ENCODE results near the gene FNTB.
"Not testable (repeated sequence)": the region's sequence is repeated elsewhere in the genome, so short reads cannot be mapped to it uniquely, and the experiment has no call there.

FNTB gene

DNA sequence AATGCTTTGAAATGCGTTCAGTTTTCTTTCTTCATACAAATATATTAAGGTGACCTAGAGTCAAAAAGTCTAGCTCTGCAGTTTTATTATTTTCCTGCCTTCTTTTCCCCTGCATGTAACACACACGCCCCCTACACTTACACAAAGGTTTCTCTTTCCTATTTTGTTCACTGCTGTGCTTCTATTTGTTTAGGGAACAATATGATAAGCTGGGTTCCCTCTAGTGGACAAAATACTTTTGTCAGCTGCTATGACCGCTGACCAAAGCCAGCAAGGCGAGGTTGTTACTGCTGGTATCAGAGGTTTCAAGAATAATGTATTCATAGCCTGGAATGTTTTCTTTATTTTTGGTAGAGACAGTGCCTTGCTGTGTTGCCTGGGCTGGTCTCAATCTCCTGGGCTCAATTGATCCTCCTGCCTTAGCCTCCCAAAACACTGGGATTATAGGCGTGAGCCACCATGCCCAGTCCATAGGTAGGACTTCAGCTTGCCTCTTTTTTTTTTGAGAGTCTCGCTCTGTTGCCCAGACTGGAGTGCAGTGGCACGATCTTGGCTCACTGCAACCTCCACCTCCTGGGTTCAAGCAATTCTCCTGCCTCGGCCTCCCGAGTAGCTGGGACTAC lies 33.4 kb downstream of the FNTB start:
- DNase-seq (ENCODE audit: low read depth), result no peak

DNA sequence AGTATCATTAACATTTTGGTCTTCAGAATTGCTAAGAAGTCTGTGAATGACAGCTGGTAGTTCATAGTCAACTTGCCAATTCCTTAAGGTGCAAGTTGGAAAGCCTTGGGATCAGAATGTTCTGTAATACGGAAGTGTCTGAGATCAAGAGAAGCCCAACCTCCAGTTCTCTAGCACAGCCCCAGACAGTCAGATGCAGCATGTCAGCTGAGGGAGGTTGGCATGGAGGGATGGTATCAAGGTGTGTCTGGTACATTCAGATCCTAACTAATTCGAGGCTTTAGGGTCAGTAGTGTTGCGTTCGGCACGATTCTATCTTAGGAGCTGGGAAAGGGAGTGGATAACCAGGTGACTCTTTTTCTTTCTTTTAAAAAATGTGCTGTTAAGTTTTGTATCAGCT lies 38.3 kb downstream of the FNTB start:
- no peak for DNase-seq (ENCODE audit: low read depth)

DNA sequence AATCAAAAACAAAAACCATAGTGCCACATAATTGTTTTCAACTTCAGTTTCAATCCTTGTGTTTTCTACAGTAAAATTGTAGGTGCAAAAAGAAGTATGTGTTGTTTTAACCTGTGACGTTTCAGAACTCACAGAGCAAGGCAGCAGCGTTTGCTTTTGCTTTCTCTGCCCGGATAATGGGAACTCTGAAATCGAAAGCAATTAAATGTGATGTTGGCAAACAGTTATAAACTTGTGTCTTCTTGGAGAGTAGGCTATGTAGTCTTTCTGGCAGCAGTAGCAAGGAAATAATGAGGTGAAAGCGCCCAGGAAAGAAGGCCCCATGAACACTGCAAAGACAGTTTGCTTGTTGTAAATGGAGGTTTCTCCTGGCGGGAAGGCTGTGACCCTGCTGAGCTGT lies 39.1 kb downstream of the FNTB start:
- DNase-seq (ENCODE audit: low read depth), result no peak

DNA sequence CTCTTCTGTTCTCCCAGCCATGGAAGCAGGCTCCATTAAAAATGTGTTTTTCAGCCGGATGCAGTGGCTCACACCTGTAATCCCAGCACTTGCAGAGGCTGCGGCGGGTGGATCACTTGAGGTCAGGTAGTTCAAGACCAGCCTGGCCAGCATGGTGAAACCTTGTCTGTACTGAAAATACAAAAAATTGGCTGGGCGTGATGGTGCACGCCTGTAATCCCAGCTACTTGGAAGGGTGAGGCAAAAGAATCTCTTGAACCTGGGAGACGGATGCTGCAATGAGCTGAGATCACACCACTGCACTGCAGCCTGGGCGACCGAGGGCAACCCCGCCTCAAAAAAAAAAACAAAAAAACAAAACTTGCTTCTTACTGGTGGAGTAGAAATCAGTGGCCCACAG lies 39.8 kb downstream of the FNTB start:
- DNase-seq (ENCODE audit: low read depth), result no peak

DNA sequence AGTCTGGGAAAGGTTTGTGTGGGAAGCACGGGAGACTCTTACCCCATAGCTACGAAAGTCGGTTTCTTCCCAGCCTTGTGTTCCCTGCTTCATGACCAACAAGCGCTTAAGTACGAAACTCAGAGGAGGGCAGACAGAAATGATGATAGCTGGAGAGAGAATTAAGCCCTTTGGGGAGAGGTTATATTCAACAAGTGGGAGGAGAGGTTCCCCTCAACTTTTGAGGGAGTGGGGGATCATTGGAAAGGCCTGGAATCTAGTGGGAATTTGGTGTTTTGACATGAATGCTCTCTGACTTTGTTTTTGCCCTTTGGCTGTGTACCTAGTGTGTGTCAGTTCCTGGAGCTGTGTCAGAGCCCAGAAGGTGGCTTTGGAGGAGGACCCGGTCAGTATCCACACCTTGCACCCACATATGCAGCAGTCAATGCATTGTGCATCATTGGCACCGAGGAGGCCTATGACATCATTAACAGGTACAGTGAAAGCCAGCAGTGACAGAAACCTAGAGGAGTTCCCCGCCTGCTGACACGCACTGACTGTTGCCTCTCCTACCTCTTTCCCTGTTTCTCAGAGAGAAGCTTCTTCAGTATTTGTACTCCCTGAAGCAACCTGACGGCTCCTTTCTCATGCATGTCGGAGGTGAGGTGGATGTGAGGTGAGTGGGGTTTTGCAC lies 40.6 kb downstream of the FNTB start:
- no peak for DNase-seq (ENCODE audit: low read depth)

DNA sequence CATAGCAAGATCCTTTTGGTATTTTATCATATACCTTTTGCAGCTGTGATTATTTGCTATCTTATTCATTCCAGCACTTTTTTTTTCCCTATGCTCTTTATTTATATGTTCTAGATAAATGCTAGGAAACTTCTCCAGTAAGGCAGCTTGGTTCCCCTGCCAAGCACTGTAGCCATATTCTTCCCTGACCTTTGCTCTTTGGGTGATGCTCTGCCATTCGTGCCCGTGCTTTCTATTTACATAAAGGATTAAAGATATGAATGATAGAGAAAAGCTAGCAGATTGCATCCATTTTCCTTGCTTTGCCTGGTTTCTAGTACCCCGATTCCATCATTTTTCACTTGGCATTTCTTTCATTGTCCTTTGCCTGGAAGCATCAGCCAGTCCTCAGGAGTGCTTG lies 42.2 kb downstream of the FNTB start:
- DNase-seq (ENCODE audit: low read depth), result no peak

DNA sequence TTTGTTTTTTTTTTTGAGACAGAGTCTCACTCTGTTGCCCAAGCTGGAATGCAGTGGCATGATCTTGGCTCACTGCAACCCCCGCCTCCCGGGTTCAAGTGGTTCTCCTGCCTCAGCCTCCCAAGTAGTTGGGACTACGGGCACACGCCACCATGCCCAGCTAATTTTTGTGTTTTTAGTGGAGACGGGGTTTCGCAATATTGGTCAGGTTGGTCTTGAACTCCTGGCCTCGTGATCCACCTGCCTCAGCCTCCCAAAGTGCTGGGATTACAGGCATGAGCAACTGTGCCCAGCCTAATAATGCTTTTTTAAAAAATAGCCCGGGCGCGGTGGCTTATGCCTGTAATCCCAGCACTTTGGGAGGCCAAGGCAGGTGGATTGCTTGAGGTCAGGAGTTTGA lies 44.6 kb downstream of the FNTB start:
- DNase-seq (ENCODE audit: low read depth), result not testable (repeated sequence)

DNA sequence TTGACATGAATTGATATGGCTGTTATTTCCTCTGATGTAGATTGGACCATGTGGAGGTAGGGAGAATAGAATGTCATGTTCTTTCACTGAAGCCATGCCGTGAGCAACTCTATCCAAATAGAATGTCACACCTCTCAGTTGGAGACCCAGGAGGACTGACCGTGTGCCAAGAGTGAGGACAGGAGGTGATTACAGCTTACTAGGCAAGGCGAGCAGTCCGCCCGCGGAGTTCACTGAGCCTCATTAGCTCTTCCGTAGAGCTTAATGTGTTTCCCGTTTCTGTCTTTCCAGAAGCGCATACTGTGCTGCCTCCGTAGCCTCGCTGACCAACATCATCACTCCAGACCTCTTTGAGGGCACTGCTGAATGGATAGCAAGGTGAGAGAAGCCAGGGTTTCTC lies 45.6 kb downstream of the FNTB start:
- no peak for DNase-seq (ENCODE audit: low read depth)

DNA sequence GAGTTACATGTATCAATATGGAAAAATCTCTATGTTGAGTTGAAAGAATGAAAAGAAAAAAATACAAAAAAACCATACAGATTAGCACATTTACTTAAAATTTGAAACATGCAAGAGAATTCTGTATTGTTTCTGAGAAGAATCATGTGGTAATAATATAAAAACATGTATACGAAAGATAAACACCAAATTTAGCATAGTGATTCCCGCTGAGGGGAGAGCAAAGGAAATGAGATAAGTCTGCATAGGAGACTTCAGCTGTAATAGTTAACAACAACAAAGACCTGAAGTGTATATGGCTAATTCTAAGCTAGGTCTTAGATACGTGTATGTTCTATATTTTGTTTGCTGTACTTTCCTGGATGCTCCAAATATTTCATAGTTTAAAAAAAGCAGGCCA lies 46.5 kb downstream of the FNTB start:
- DNase-seq (ENCODE audit: low read depth), result no peak

DNA sequence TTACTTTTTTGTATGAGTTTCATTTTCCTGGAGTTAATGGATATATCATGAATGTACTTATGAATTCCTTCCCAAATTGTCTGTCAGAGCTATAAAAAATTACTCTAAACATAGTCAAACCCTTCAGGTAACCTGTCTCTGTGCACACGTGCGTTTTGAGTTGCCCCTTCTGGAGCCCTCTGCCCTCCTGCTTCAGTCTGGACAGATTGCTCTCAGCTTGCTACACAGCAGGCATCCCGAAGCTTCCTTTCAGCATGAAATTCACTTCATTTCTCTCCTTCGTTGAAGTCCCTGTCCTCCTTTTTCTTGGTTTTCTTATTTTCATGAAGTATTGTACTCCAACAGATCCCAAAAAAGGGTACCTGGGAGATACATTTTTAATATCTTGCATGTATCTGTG lies 47.3 kb downstream of the FNTB start:
- no peak for DNase-seq (ENCODE audit: low read depth)

DNA sequence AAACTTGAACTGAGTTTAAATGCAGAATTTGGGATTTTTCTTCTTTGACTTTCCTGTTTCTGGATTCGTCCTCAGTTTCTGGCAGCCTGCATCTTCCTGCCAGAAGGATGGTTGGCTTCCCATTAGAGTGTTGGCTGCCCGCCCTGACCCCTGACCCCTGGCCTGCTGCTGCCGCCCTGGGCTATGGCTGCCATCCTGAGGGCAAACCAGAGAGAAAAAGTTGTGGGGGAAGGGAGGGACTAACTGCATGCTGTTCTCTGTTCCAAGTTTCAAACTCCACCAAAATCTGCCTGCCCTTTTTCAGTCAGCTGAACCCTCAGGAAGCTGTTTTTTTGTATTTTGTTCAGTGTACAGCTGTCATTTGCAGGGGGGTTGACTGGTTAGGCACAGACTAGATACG lies 48.4 kb downstream of the FNTB start:
- DNase-seq (ENCODE audit: low read depth), result no peak

DNA sequence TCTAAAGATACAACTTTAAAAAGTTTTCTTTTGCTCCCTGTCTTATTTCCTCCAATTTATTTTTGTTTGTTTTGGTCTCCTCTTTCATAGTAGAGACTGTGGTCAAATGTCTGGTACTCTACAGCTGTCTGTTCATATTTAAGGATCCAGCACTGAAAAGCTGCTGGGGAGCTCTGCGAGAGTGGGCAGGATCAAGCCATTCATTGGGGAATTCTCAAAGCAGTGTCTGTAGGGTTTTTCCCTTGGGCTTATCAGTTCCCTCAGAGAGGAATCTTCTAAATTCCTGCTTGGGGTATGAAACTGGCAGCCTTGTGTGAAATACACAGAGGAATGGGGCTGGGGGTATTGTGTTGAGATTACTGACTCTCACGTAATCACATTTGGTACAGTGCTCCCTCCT lies 52.3 kb downstream of the FNTB start:
- DNase-seq (ENCODE audit: low read depth), result no peak

DNA sequence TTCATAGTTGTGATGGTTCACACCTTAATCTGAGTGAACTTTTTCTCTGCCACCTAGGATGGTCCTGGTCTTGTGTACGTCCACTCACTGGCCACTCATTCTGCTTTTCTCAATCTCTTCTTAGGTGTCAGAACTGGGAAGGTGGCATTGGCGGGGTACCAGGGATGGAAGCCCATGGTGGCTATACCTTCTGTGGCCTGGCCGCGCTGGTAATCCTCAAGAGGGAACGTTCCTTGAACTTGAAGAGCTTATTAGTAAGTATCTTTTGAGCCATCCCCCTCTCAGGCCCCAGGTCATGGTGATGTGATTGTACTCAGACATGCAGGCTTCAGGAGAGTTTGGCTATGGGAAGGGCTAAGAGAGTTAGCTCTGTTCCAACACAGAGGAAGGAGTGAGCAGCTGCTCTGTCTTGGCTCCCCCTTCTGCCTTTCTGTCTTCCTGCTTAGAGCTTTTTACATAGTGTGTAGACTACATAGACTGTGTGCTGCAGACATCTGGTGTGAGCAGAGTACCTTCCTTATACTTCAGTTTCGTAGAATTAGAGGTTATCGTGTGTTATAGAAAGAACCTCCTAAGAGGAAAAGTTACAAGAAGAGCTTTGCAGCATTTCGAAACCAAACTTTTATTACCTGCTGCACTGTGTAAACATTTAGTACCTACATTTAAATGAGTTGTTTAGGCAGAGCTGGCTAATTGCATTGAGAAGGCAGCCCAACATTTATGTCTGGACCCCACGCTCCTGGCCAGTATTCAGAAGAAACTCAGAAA lies 54.2 kb downstream of the FNTB start:
- no peak for DNase-seq (ENCODE audit: low read depth)

DNA sequence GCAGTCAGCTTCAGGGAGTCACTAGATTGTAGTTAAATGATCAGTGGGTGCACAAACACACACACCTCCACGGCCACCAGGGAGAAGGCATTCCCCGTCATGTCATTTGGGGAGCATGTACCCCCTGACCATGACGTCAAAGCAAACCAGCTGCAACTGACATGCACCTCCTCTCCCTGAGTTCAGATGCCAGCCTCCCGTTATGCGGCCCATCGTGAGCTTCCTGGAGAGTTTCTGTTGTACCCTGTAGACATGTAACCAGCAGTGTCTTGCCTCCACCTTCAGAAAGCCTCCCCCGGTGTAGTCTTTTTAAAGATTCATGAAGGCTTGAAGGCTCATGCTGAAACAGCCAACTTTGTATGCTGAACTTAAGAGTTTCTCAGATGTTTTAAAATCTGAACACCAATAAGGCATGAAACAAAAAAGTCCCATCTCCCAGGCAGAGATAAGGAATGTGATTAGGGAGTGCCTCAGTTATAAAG lies 54.8 kb downstream of the FNTB start:
- DNase-seq (ENCODE audit: low read depth), result no peak

DNA sequence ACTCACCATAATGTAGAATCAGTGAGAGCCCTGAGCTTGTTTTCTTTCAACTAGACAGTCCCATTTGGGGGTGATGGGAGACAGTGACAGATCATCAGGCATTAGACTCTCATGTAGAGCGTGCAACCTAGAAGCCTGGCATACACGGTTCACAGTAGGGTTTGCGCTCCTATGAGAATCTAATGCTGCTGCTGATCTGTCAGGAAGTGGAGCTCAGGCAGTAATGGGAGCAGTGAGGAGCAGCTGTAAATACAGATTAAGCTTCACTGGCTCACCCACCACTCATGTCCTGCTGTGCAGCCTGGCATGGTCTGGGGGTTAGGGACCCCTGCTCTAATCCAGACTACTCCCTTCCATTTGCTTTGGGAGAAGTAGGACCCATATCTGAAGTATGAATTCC lies 55.6 kb downstream of the FNTB start:
- DNase-seq (ENCODE audit: low read depth), result no peak

DNA sequence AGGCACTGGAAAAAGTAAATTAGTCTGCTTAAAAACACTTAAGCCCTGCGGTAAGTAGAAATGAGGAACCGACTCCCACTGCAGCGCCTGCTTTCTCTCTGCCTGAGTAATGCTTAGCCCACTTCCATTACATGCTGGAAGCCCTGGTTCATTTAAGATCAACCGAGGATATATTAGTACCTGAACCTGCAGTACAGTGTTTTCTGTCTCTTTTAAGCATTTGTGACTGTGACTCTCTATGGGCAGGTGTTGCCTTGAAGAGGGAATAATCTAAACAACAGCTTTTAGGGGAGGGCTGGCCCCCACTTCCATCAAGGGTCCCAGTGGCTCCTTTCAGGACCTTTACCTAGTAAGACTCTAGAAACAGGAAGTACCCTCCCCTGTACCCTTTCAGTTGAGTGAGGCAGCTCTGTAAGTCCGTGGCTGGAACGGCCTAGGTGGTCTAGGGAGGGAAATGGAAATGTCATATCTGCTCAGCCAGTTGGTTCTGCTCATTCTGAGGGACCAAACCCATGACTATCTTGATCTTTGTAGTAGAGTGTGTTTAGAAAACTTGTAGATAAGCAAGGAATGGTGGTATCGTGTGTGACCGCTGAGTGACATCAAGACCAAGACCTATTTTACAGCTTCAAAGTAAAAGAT lies 56.2 kb downstream of the FNTB start:
- DNase-seq (ENCODE audit: low read depth), result no peak

DNA sequence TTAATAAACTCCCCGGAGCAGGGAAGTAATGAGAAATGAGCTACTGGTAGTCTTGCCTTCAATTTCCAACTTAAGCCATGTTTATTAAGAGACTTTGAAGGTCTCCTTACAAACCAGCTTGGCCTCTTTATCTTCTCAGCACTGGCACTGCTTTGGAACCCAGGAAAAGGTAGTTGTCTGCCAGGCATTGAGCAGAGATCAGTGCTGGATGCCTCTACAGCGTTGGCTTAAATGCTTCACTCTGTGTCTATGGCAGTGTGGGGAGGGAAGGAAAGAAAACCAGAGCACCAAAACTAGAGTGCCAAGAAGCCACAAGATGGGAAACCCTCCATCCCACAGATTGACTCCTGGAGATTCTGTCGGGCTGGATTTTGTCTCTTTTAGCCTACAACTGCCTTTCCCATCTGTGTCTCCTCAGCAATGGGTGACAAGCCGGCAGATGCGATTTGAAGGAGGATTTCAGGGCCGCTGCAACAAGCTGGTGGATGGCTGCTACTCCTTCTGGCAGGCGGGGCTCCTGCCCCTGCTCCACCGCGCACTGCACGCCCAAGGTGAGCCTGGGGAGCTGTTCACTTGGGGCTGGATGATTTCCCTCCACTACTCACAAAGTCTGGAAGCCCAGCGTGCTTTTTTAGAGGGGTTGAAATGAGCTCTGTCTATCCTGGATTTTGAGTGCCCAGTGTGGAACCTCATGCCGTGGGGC lies 57.3 kb downstream of the FNTB start:
- DNase-seq (ENCODE audit: low read depth), result no peak

DNA sequence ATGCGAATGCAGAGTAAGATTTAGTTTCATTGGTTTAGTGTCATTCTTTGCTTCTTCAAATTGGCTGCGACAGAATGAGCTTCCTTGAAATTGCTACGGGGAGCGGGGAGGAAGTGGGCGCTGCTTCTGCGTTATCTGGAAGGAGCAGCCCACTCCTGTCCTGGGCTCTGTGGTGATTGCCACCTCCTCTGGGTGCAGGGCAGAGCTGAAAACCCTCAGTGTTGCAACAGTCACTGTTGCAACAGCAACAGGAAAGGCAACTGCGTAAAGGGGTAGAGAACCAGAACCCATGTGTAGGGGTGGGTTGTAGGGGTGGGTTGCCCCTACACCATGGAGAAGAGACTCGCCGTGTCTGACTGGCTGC lies 57.9 kb downstream of the FNTB start:
- DNase-seq (ENCODE audit: low read depth), result no peak

DNA sequence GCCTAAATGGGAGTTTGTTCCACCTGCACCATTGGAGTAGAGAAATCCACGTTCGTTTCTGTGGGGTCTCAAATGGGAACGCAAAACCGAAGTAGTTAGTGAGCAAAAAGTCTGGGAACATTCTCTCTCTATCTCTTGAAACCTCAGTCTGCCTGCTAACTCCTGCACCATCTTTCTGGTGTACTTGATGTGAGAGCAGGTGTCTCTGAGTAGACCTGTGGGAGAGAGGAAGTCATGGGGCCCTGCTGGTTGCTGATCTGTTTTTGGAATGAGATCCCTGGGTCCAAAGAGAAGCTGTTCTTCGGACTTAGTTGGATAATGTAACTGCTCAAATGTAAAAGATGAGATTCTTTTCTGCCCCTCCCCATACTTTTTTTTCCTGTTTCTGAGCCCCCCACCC lies 58.3 kb downstream of the FNTB start:
- DNase-seq (ENCODE audit: low read depth), result no peak

DNA sequence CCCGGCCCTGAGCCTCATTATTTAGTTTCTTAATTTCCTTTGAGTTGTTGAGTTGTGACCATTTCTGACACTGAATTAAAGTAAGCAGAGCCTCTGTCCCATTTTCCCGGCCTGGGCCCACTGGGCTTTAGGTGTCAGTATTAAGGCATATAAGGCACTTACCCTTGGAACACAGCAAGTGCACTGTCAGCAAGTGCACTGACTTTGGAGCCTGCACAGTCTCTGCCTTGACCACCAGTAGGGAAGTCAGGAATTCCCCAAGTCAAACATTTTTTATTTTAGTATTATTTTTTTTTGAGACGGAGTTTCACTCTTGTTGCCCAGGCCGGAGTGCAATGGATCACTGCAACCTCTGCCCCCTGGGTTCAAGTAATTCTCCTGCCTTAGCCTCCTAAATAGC lies 59.0 kb downstream of the FNTB start:
- no peak for DNase-seq (ENCODE audit: low read depth)

DNA sequence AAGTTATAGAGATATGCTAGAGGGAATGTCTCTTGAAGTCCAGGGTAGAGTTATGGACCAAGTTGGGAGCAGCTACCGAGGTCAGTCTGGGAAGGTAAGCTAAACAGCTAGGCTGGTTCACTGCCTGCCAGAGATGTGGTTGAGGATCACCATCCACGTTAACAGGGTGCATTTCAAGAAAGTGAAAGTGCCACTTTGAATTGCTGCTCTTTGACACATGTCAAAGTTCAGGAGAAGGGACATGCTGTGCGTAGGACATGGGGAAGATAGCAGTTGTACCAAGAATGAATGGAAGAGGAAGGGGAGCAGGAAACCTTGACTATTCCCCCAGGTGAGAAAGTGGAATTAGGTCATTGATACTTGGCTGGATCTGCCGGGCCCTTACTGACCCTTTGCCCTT lies 66.1 kb downstream of the FNTB start:
- DNase-seq (ENCODE audit: low read depth), result no peak

DNA sequence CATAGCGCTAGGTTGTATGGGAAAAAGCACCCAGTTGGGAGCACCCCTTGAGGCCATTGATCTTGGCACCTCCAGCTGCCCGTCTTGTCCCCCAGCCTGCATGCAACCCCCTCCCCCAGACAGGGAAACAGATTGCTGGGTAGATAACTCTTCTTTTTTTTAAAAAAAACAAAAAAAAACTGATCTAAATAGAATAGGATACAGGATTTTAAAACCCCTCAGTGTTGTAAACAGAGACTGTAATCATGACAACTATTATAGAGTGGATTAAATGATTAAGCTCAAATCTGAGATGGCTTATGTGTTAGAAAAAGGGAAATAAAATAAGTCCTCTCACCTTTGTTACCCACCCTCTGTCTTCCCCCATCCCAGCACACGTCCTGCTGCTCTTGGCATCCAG lies 66.8 kb downstream of the FNTB start:
- DNase-seq (ENCODE audit: low read depth), result no peak
